ENCODE results near the gene KSR2. TPM values are rescaled to one million over a fixed set of nuclear protein-coding genes. Genes with fewer than 3 reads are reported as not detected.

KSR2 gene
- total RNA-seq, 1 experiment from 2014 or later, result 1.3 TPM

DNA sequence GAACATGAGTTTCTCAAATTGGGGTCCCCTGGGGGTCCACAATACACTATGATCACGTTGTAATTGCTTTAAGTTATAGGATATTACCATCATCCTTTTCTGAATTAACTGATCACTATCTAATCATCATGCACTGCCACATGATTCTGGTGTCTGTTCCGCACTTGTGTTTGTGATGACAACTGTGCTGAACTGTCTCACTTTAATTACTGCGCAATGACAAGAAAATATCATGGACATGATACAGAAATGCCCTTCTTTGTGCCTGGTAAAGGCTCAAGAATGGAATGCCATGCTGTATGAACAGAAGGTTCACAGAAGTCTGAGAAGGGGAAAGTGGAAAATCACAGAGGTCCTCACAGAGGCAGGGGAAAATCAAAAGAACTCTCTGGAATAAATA lies 541.6 kb downstream of the KSR2 start:
- DNase-seq, result no peak
- Mint-ChIP-seq H3K27me3 (ENCODE audit: low read depth) (peaks cover 2% of the 10 kb centered on the region), H3K27ac (no peak overlapping the region), H3K4me3 (no peak overlapping the region), H3K9me3 (no peaks in the 10 kb centered on the region; a peak in 1 of 5 replicates), H3K36me3 (ENCODE audit: insufficient read depth in 1 of 3, low read depth in 3 of 3) (no peaks in the 10 kb centered on the region), H3K4me1 (no peaks in the 10 kb centered on the region)
- Histone ChIP-seq H2BK12ac (ENCODE audit: insufficient read length, low read depth, low read length) (no peak overlapping the region), H3K79me1 (ENCODE audit: insufficient read depth, low read depth, low read length, poor library complexity, severe bottlenecking) (no peaks in the 10 kb centered on the region), H3K4me2 (ENCODE audit: insufficient read depth, insufficient read length, low read length) (no peak overlapping the region), H3K23me2 (ENCODE audit: insufficient read length, low read depth, low read length, poor library complexity, severe bottlenecking) (no peaks in the 10 kb centered on the region), H4K20me1 (ENCODE audit: control insufficient read depth, insufficient read depth, insufficient read length) (no peaks in the 10 kb centered on the region), H4K8ac (replicated peaks; ENCODE audit: insufficient read length, low read depth, low read length) (no peak overlapping the region), H2BK5ac (ENCODE audit: insufficient read length, low read length) (no peak overlapping the region), H3K18ac (ENCODE audit: insufficient read length, low read depth, low read length) (no peak overlapping the region), H3K9me3 (ENCODE audit: control insufficient read depth, low read depth, low read length) (no peaks in the 10 kb centered on the region), H3K79me2 (ENCODE audit: insufficient read depth, low read length) (no peaks in the 10 kb centered on the region), H3K4me1 (ENCODE audit: insufficient read depth, low read length) (no peaks in the 10 kb centered on the region), H3K4ac (ENCODE audit: low read depth, low read length) (no peak overlapping the region), H3K14ac (ENCODE audit: insufficient read depth, low read length) (no peak overlapping the region), H3K27ac (ENCODE audit: insufficient read length, low read depth, low read length) (no peak overlapping the region), H2BK20ac (ENCODE audit: low read depth, low read length, poor library complexity, severe bottlenecking) (no peak overlapping the region), H2AK5ac (ENCODE audit: insufficient read length, low read length) (no peak overlapping the region), H4K5ac (ENCODE audit: insufficient read length, low read depth, low read length) (no peak overlapping the region), H4K91ac (ENCODE audit: insufficient read length, low read depth, low read length) (no peak overlapping the region), H2BK120ac (ENCODE audit: low read depth, low read length, poor library complexity, severe bottlenecking) (no peak overlapping the region), H3K27me3 (ENCODE audit: insufficient read depth, low read length) (no peaks in the 10 kb centered on the region; the same call in 1 of the 2 replicates), H3K23ac (ENCODE audit: insufficient read length, low read depth, low read length) (no peak overlapping the region), H3K9ac (ENCODE audit: extremely low read depth, insufficient read length, low read length) (no peak overlapping the region), H2BK15ac (ENCODE audit: low read depth, low read length) (no peak overlapping the region), H3T11ph (ENCODE audit: low read length) (no peak overlapping the region), H2AFZ (ENCODE audit: low read length) (no peak overlapping the region), H3K56ac (ENCODE audit: insufficient read length, low read depth, low read length) (no peak overlapping the region)
- no CpG with 5 or more reads among the region's 3 CpGs for WGBS (ENCODE audit: extremely low coverage, insufficient read length, low lambda C conversion rate)
- TF ChIP-seq CTCF (conservative IDR thresholded peaks at IDR 0.05), result no peak

Data from H9 (cell line).